H1 (cell line): ENCODE results near the gene ASMTL. TPM values are rescaled to one million over a fixed set of nuclear protein-coding genes. Genes with fewer than 3 reads are reported as not detected.

Experiments used
- CTCF ChIA-PET: fragments of 300-600 bp; sonication (Branson Sonifier 250); formaldehyde crosslinking; loops from one replicate; lab custom pipeline; 2021; ENCODE audit not compliant: partially characterized antibody; lab: Charles Lee
- POLR2A ChIA-PET: fragments of 300-600 bp; sonication (Branson Sonifier 250); formaldehyde crosslinking; loops from one replicate; lab custom pipeline; 2021; ENCODE audit warnings: inconsistent platforms; ENCODE audit not compliant: partially characterized antibody; lab: Charles Lee
- DNase-seq, 2 experiments: peaks; one replicate each; pipeline versions ENCODE4 v3.0.0 to v3.0.0-alpha.2; 2010 to 2022; ENCODE audit warnings: low spot score in 2 of 2, low read depth in 1 of 2, mixed read lengths in 1 of 2
- FAIRE-seq: peaks from 2 replicates; lab custom pipeline; 2011; peaks lifted over from hg19 to GRCh38; lab: Jason Lieb, UNC
- H2AFZ ChIP-seq: 2 replicates; pipeline ENCODE4 v1.8.1; 2012; ENCODE audit warnings: low read length, inconsistent platforms
- H2AK5ac ChIP-seq: 2 replicates; pipeline ENCODE4 v1.6.1; 2013; ENCODE audit warnings: low read depth, low read length
- H2BK120ac ChIP-seq: replicated peaks from 2 replicates; pipeline ENCODE3; 2013; ENCODE audit warnings: low read depth, low read length, inconsistent platforms
- H2BK12ac ChIP-seq: 2 replicates; pipeline ENCODE4 v1.6.1; 2013; ENCODE audit warnings: low read depth, low read length
- H2BK15ac ChIP-seq: 2 replicates; pipeline ENCODE4 v1.6.1; 2013; ENCODE audit warnings: low read length
- H2BK20ac ChIP-seq: 2 replicates; pipeline ENCODE4 v1.6.1; 2013; ENCODE audit warnings: low read length
- H2BK5ac ChIP-seq: 2 replicates; pipeline ENCODE4 v1.6.1; 2013; ENCODE audit warnings: low read depth, low read length
- H3K14ac ChIP-seq: 2 replicates; pipeline ENCODE4 v1.6.1; 2013; ENCODE audit warnings: inconsistent platforms; ENCODE audit not compliant: insufficient read length
- H3K18ac ChIP-seq: 2 replicates; pipeline ENCODE4 v1.6.1; 2013; ENCODE audit warnings: low read length; ENCODE audit errors: extremely low read depth
- H3K23ac ChIP-seq: 2 replicates; pipeline ENCODE4 v1.6.1; 2013; ENCODE audit warnings: inconsistent platforms; ENCODE audit not compliant: insufficient read length
- H3K23me2 ChIP-seq: 2 replicates; pipeline ENCODE4 v1.6.1; 2013; ENCODE audit warnings: low read depth, low read length
- H3K27ac ChIP-seq: 2 replicates; pipeline ENCODE4 v1.6.1; 2011; ENCODE audit warnings: low read depth, low read length, inconsistent platforms
- H3K27me3 ChIP-seq, 4 experiments: replicated peaks in 1 of 4; 1 replicate in 1 of 4; 2 replicates in 3 of 4; pipeline versions ENCODE4 v1.6.1 to v1.8.1; 2011 to 2013; ENCODE audit warnings: low read length in 3 of 4, mild to moderate bottlenecking in 3 of 4, inconsistent platforms in 2 of 4, mixed read lengths in 2 of 4, moderate library complexity in 1 of 4; ENCODE audit not compliant: control insufficient read depth in 3 of 4, insufficient read depth in 3 of 4; ENCODE audit errors: extremely low read depth in 1 of 4
- H3K36me3 ChIP-seq, 4 experiments: 2 replicates each; pipeline versions ENCODE4 v1.6.1 to v1.8.1; 2011 to 2013; ENCODE audit warnings: mild to moderate bottlenecking in 4 of 4, low read length in 3 of 4, moderate library complexity in 2 of 4, control low read depth in 1 of 4, inconsistent platforms in 1 of 4; ENCODE audit not compliant: insufficient read depth in 4 of 4, control insufficient read depth in 2 of 4
- H3K4ac ChIP-seq: replicated peaks from 2 replicates; pipeline ENCODE3; 2013; ENCODE audit warnings: low read length, low read depth, mixed read lengths, inconsistent platforms; ENCODE audit not compliant: insufficient read length
- H3K4me1 ChIP-seq, 4 experiments: replicated peaks in 1 of 4; 1 replicate in 1 of 4; 2 replicates in 3 of 4; pipeline versions ENCODE4 v1.6.1 to v1.8.1; 2011 to 2013; ENCODE audit warnings: low read length in 3 of 4, inconsistent platforms in 2 of 4, mixed read lengths in 1 of 4; ENCODE audit not compliant: insufficient read depth in 4 of 4, control insufficient read depth in 3 of 4
- H3K4me2 ChIP-seq, 2 experiments: 2 replicates each; pipeline versions ENCODE4 v1.6.1 to v1.8.1; 2011 to 2013; ENCODE audit warnings: low read depth in 2 of 2, low read length in 2 of 2, control low read depth in 1 of 2, inconsistent platforms in 1 of 2, mild to moderate bottlenecking in 1 of 2; ENCODE audit not compliant: insufficient read depth in 1 of 2
- H3K4me3 ChIP-seq, 4 experiments: fragments of 200-600, 300-600 bp in 1 of 4; sonication (generic), shearing (Covaris generic), sonication (Bioruptor Twin) in 1 of 4; 2 replicates each; pipeline versions ENCODE4 v1.5.1 to v1.8.1; 2011 to 2016; ENCODE audit warnings: low read length in 4 of 4, low read depth in 3 of 4, control low read depth in 2 of 4, inconsistent platforms in 2 of 4, mild to moderate bottlenecking in 2 of 4, mixed read lengths in 1 of 4, moderate library complexity in 1 of 4; ENCODE audit not compliant: insufficient read depth in 2 of 4; ENCODE audit errors: extremely low read depth in 1 of 4
- H3K56ac ChIP-seq: replicated peaks from 2 replicates; pipeline ENCODE3; 2013; ENCODE audit warnings: low read depth, mild to moderate bottlenecking, mixed read lengths, low read length, inconsistent platforms; ENCODE audit not compliant: insufficient read length
- H3K79me1 ChIP-seq: 2 replicates; pipeline ENCODE4 v1.6.1; 2013; ENCODE audit warnings: low read depth, low read length, control low read depth
- H3K79me2 ChIP-seq, 2 experiments: 2 replicates each; pipeline versions ENCODE4 v1.6.1 to v1.8.1; 2012 to 2013; ENCODE audit warnings: low read length in 2 of 2, mild to moderate bottlenecking in 2 of 2, inconsistent platforms in 1 of 2; ENCODE audit not compliant: insufficient read depth in 2 of 2, control insufficient read depth in 1 of 2
- H3K9ac ChIP-seq, 4 experiments: replicated peaks in 1 of 4; 1 replicate in 1 of 4; 2 replicates in 3 of 4; pipeline versions ENCODE4 v1.6.1 to v1.8.1; 2011 to 2013; ENCODE audit warnings: low read depth in 3 of 4, low read length in 3 of 4, control low read depth in 2 of 4, mild to moderate bottlenecking in 2 of 4, moderate library complexity in 2 of 4, inconsistent platforms in 1 of 4; ENCODE audit errors: extremely low read depth in 1 of 4
- H3K9me3 ChIP-seq, 2 experiments: 2 replicates each; pipeline versions ENCODE4 v1.6.1 to v1.8.1; 2012 to 2013; ENCODE audit warnings: mild to moderate bottlenecking in 2 of 2, moderate library complexity in 2 of 2, control low read depth in 1 of 2, inconsistent platforms in 1 of 2, low read depth in 1 of 2, low read length in 1 of 2, mixed read lengths in 1 of 2; ENCODE audit not compliant: insufficient read depth in 2 of 2
- H4K20me1 ChIP-seq, 2 experiments: replicated peaks in 1 of 2; 2 replicates each; pipeline versions ENCODE3 to v1.8.1; 2011 to 2013; ENCODE audit warnings: inconsistent platforms in 2 of 2, low read length in 2 of 2, mild to moderate bottlenecking in 1 of 2; ENCODE audit not compliant: insufficient read depth in 2 of 2, control insufficient read depth in 1 of 2
- H4K5ac ChIP-seq: 2 replicates; pipeline ENCODE4 v1.6.1; 2013; ENCODE audit warnings: low read length, low read depth, mixed read lengths, inconsistent platforms; ENCODE audit not compliant: insufficient read length
- H4K8ac ChIP-seq: 2 replicates; pipeline ENCODE4 v1.8.0; 2013; ENCODE audit warnings: mild to moderate bottlenecking, moderate library complexity, low read length, inconsistent platforms; ENCODE audit not compliant: insufficient read depth; ENCODE audit errors: extremely low read depth
- H4K91ac ChIP-seq: replicated peaks from 2 replicates; pipeline ENCODE3; 2013; ENCODE audit warnings: low read length, mixed read lengths, inconsistent platforms; ENCODE audit not compliant: insufficient read length
- BACH1 ChIP-seq: IDR thresholded peaks from 2 replicates; pipeline ENCODE4 v1.6.1; 2012; ENCODE audit warnings: low read length, improper control_type of control experiment
- HDAC2 ChIP-seq, 2 experiments: fragments of 300-600 bp in 1 of 2; sonication (generic) in 1 of 2; IDR thresholded peaks; 2 replicates each; pipeline ENCODE4 v1.6.1; 2011 to 2012; ENCODE audit warnings: low read depth in 2 of 2, low read length in 2 of 2, mild to moderate bottlenecking in 2 of 2, moderate library complexity in 2 of 2, borderline replicate concordance in 1 of 2, inconsistent platforms in 1 of 2
- PHF8 ChIP-seq: fragments of 200-600 bp; sonication (generic); conservative IDR thresholded peaks from 2 replicates; pipeline ENCODE4 v1.7.1; 2012; ENCODE audit warnings: low read depth, mild to moderate bottlenecking, inconsistent platforms, low read length, moderate library complexity
- SRF ChIP-seq: IDR thresholded peaks from 2 replicates; pipeline ENCODE4 v1.6.1; 2011; ENCODE audit warnings: mild to moderate bottlenecking, low read depth, low read length, moderate library complexity
- SUZ12 ChIP-seq: fragments of 200-600 bp; sonication (generic); IDR thresholded peaks from 2 replicates; pipeline ENCODE4 v1.6.1; 2012; ENCODE audit warnings: mild to moderate bottlenecking, inconsistent platforms, low read length, moderate library complexity, mixed read lengths
- YY1 ChIP-seq: IDR thresholded peaks from 2 replicates; pipeline ENCODE4 v1.6.1; 2011; ENCODE audit warnings: low read depth, mild to moderate bottlenecking, low read length
- WGBS, 2 experiments: shearing (Covaris generic) in 1 of 2; methylation state at CpG; one replicate each; pipeline versions ENCODE4 v1.1.6 to v1.1.7; 2013 to 2015; ENCODE audit warnings: low lambda C conversion rate in 2 of 2, mixed read lengths in 2 of 2, inconsistent platforms in 1 of 2, low coverage in 1 of 2, missing lambda C conversion rate in 1 of 2; ENCODE audit not compliant: insufficient replicate concordance in 2 of 2, insufficient coverage in 1 of 2, insufficient read length in 1 of 2; ENCODE audit errors: extremely low coverage in 1 of 2, missing lambda C conversion rate in 1 of 2; 5-methylcytosine and 5-hydroxymethylcytosine counted together
- polyA plus RNA-seq, 7 experiments: library from polyadenylated mRNA; depleted of rRNA in 3 of 7; stranded (reverse) in 5 of 7; unstranded in 2 of 7; fragments of >200 nt in 5 of 7; fragments of 200-250 nt in 2 of 7; gene quantifications; 1 replicate in 5 of 7; 2 replicates in 1 of 7; 4 replicates in 1 of 7; pipeline versions ENCODE4 v1.2.1 to v1.2.3, GENCODE V29; 2011 to 2013; ENCODE audit warnings: missing spikeins in 2 of 7, mixed read lengths in 2 of 7
- total RNA-seq: library from RNA; stranded (reverse); fragmentation: NEBNext Ultra II Directional; extraction: Animal tissue kit (Norgen Biotek cat#: 25700); gene quantifications from 2 replicates; pipeline ENCODE4 v1.2.1, GENCODE V29; 2021

Gene ASMTL
- total and polyA plus RNA-seq, 2 of the 8 experiments (the other 6 are each of a cell fraction or from before 2014, with no cell fraction given), result 75.6 to 81.4 TPM

DNA sequence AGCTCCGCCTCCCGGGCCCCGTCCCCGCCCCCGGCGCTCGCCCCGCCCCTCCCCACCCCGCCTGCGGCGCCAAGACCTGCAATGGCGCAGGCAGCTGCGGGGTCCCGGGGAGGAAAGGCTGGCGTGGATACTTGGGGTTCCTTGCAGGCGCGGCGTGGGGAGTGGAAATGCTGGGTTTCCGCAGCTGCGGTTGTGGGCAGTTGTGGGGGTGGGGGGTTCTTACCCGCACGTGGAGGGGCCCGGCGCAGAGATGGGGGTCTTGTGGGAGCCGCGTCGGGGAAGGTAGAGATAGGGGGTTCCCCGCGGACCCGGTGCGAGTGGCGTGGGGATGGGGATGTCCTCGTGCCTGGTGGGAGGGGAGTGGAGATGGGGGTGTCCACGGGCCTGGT lies 680 bp upstream of the ASMTL start:
- H4K5ac ChIP-seq, result no peak overlapping the region
- FAIRE-seq (no peak), DNase-seq (no peak)
- H2BK15ac ChIP-seq, result no peak overlapping the region
- peak overlapping the region; percentile 55 to 73 (median 60) for H3K4me3 ChIP-seq
- H3K4me1 ChIP-seq, result peaks cover 0 to 1% (median 0%) of the 10 kb centered on the region in 4 experiments; a peak in 2 of 7 replicates
- H2BK120ac ChIP-seq, result no peak overlapping the region
- no peak overlapping the region for H3K9ac ChIP-seq
- no peaks in the 10 kb centered on the region for H3K27me3 ChIP-seq
- TF ChIP-seq SRF, result no peak
- TF ChIP-seq PHF8, result peak; percentile 46; the same call in 1 of the 2 replicates
- TF ChIP-seq HDAC2 (IDR thresholded peaks at IDR 0.05; ENCODE audit: borderline replicate concordance in 1 of 2, low read depth in 2 of 2, low read length in 2 of 2), result peak in 1 of 2 experiments; percentile 41; a peak in 1 of 4 replicates
- TF ChIP-seq BACH1, result peak; percentile 81
- TF ChIP-seq SUZ12, result peak; percentile 36; the same call in 1 of the 2 replicates
- 0 out of 2 replicates have a peak, but pooled peaks have one; percentile 2 for TF ChIP-seq YY1
- peak overlapping the region in 1 of 2 experiments; percentile 54; a peak in 1 of 4 replicates for H3K4me2 ChIP-seq
- H3K79me2 ChIP-seq, result peaks cover 32 to 42% of the 10 kb centered on the region in 2 experiments
- ChIA-PET POLR2A (no interaction called here), CTCF (no interaction called here)
- no peak overlapping the region for H3K4ac ChIP-seq
- no peak overlapping the region for H3K56ac ChIP-seq
- 6% methylated on average over 11 of the region's 34 CpGs; no CpG with 5 or more reads in 1 of the 2 experiments for WGBS, 2 experiments
- H3K14ac ChIP-seq, result no peak overlapping the region
- H3K79me1 ChIP-seq, result peaks cover 15% of the 10 kb centered on the region
- H4K20me1 ChIP-seq, result peaks cover 0 to 5% of the 10 kb centered on the region in 2 experiments
- no peak overlapping the region for H2AK5ac ChIP-seq
- H3K18ac ChIP-seq, result peak overlapping the region; percentile 48; the same call in 1 of the 2 replicates
- peaks cover 4 to 19% of the 10 kb centered on the region in 2 experiments; a peak in 3 of 4 replicates for H3K9me3 ChIP-seq
- no peak overlapping the region for H3K27ac ChIP-seq
- H3K23me2 ChIP-seq, result peaks cover 11% of the 10 kb centered on the region; the same call in 1 of the 2 replicates
- no peak overlapping the region for H2BK12ac ChIP-seq
- H2AFZ ChIP-seq, result no peak overlapping the region
- H2BK5ac ChIP-seq, result no peak overlapping the region
- no peak overlapping the region for H2BK20ac ChIP-seq
- no peak overlapping the region for H4K91ac ChIP-seq
- H4K8ac ChIP-seq, result peak overlapping the region; percentile 95
- H3K23ac ChIP-seq, result no peak overlapping the region
- peaks cover 4 to 12% (median 8%) of the 10 kb centered on the region in 4 experiments; a peak in 6 of 8 replicates for H3K36me3 ChIP-seq
